Skeletal muscle satellite cell (primary cell): ENCODE results near the gene AUTS2.

Experiments used
- H3K27me3 ChIP-seq: 2 replicates; pipeline ENCODE4 v1.7.0; 2013; ENCODE audit warnings: low read length; ENCODE audit not compliant: control insufficient read depth, insufficient read depth
- H3K36me3 ChIP-seq: 2 replicates; pipeline ENCODE4 v1.7.0; 2013; ENCODE audit warnings: mild to moderate bottlenecking, control low read depth, low read length; ENCODE audit not compliant: insufficient read depth
- H3K4me1 ChIP-seq: 2 replicates; pipeline ENCODE4 v1.7.0; 2013; ENCODE audit warnings: low read length; ENCODE audit not compliant: control insufficient read depth, insufficient read depth
- H3K4me2 ChIP-seq: 2 replicates; pipeline ENCODE4 v1.7.0; 2013; ENCODE audit warnings: mild to moderate bottlenecking, low read length
- H3K4me3 ChIP-seq: 2 replicates; pipeline ENCODE4 v1.7.0; 2013; ENCODE audit warnings: low read length
- H3K9ac ChIP-seq: 2 replicates; pipeline ENCODE4 v1.7.0; 2013; ENCODE audit warnings: mild to moderate bottlenecking, low read depth, low read length, moderate library complexity
- H3K9me3 ChIP-seq: replicated peaks from 2 replicates; pipeline ENCODE4 v1.7.0; 2013; ENCODE audit warnings: mild to moderate bottlenecking, control low read depth, low read length

The AUTS2 gene

DNA sequence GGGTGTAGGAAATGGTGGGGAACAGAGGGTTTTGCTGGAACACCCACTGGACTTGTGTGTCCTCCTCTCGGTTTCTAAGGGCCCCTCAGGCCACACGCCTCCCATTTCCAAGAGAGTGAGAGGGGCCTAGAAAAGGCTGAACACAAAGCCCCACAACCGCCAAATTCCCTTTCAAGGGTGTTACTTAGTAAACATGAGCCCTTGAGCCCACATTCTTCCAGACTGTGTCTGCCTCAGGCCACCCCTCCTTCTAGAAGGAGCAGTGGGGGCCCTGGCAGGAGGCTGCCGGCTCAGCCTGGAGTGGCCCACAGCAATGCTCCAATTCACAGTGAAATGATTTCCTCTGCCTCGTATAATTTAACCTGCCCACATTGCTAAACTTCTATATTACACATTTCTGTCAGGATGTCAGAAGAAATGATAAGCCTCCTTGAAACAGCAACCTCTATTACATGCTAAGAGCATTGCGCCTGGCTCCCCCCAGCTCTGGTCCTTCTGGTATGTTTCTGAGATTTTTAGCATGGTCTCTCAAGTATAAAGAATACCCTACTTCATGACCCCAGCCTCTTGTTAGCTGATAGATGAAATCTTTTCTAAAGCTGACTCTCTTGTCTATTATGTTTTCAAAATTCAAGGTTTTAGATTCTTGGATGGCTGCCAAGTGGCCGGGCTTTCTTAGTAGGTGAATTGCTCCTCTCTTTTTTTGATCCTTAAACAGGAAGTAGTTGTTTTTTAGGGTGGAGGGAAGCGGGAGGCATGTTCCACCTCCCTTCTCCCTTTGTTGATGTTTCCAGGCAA is 859.8 kb downstream of the AUTS2 start:
- no peak overlapping the region for H3K9ac ChIP-seq
- H3K9me3 ChIP-seq: no peaks in the 10 kb centered on the region
- H3K4me2 ChIP-seq: no peak overlapping the region
- no peak overlapping the region for H3K4me3 ChIP-seq
- H3K27me3 ChIP-seq: no peaks in the 10 kb centered on the region
- H3K36me3 ChIP-seq: no peaks in the 10 kb centered on the region
- no peaks in the 10 kb centered on the region for H3K4me1 ChIP-seq

DNA sequence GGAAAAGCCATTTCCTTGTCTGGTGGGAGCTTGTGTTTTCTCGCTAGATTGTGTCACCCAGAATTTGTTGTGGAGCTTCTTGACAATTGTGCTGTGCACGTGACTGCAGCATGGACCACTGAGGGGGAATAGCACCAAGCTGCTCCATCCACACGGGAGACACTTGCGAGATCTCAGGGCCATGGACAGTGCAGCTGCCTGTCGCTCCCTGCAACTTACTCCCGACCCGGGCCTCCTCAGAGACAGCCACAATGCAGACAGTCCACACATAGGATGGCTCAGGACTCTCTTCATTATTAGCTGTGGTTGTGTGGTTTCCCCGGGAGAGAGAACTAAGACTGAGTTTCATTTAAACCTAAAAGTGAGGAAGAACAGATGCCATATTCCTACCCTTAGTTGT is 860.5 kb downstream of the AUTS2 start:
- Histone ChIP-seq H3K9me3 (no peaks in the 10 kb centered on the region), H3K36me3 (no peaks in the 10 kb centered on the region), H3K4me3 (no peak overlapping the region), H3K9ac (no peak overlapping the region), H3K27me3 (no peaks in the 10 kb centered on the region), H3K4me1 (no peaks in the 10 kb centered on the region), H3K4me2 (no peak overlapping the region)

DNA sequence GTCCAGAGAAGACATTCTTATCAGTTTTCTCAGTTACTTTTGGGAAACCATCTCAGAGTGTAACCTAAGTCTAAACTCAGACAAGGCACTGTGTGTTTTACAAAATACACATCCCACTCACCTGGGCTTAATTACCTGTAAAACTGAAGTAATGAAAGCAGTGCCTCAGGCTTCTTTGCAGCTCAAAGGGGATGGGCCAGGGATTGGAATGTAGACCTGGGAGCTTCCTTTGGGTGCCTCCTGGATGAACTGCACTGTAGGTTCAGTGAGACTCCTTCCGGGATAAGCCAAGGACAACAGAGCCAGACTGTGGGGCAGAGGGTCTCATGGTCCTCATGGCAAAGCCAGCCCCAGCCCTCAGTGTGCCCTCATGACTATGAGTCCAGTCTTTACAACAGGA is 861.3 kb downstream of the AUTS2 start:
- no peak overlapping the region for H3K9ac ChIP-seq
- no peaks in the 10 kb centered on the region for H3K4me1 ChIP-seq
- no peak overlapping the region for H3K4me3 ChIP-seq
- no peak overlapping the region for H3K4me2 ChIP-seq
- H3K9me3 ChIP-seq: no peaks in the 10 kb centered on the region
- no peaks in the 10 kb centered on the region for H3K36me3 ChIP-seq
- no peaks in the 10 kb centered on the region for H3K27me3 ChIP-seq

DNA sequence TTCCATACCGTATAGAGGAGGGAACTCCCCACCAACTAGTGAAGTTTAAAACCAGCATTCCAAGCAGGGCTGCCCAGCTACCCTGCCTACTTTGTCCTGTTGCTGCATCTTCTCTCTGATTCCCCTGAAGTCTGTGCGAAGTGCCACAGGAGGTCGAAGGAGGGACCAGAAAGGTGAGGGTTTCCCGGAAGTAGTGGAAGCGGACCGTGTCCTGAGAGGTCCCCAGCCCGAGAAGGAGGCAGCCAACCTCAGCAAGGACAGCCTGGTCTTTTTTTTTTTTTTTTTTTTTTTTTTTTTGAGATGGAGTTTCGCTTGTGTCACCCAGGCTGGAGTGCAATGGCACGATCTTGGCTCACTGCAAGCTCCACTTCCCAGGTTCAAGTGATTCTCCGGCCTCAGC is 861.8 kb downstream of the AUTS2 start:
- H3K36me3 ChIP-seq: no peaks in the 10 kb centered on the region
- no peaks in the 10 kb centered on the region for H3K9me3 ChIP-seq
- H3K4me1 ChIP-seq: no peaks in the 10 kb centered on the region
- no peak overlapping the region for H3K4me2 ChIP-seq
- no peak overlapping the region for H3K4me3 ChIP-seq
- no peaks in the 10 kb centered on the region for H3K27me3 ChIP-seq
- no peak overlapping the region for H3K9ac ChIP-seq

DNA sequence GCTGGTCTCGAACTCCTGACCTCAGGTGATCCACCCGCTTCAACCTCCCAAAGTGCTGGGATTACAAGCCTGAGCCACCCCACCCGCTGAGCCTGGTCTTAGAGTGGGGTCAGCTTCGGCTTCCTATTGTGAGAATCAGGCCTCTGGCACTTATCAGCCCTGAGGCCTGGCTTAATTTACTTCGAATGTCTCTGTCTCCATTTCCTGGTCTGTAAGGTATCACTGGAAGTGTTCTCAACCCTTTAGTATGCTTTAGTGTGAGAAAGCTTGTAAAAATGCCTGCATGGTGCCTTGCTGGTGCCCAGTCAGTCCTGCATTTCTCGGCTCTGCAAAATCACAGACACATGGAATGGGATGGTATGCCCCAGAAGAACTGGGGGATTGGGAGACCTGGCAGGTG is 862.3 kb downstream of the AUTS2 start:
- no peaks in the 10 kb centered on the region for H3K9me3 ChIP-seq
- no peak overlapping the region for H3K4me2 ChIP-seq
- no peak overlapping the region for H3K9ac ChIP-seq
- no peaks in the 10 kb centered on the region for H3K4me1 ChIP-seq
- no peaks in the 10 kb centered on the region for H3K27me3 ChIP-seq
- no peak overlapping the region for H3K4me3 ChIP-seq
- H3K36me3 ChIP-seq: no peaks in the 10 kb centered on the region

DNA sequence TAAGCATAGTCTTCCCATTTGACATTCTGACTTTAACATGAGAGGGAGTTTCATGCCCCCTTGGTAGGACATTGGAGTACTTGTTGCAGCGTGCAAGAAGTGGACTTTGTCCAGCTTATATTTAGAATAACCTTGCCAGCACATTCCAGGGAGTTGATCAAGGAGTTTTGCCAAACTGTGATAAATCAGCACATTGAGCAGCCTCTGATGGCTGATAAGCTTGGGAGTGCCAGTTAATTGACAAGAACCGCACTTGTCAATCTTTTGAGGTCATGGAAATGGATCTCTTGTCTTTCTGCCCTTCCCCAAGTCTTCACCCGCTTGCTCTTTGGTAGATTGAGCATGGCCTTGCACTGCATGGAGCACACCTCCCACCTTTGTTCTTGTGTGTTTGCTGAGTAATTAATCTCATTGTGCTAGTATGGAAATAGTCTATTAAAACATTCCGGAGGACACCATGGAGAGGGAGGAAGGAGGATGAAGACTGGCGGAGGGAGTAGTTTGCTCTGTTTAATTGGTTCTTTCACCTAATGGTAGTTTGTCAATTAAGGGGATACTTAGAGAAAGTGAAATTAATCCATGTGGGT is 865.2 kb downstream of the AUTS2 start:
- no peaks in the 10 kb centered on the region for H3K27me3 ChIP-seq
- H3K9me3 ChIP-seq: no peaks in the 10 kb centered on the region
- no peak overlapping the region for H3K9ac ChIP-seq
- no peak overlapping the region for H3K4me3 ChIP-seq
- H3K36me3 ChIP-seq: no peaks in the 10 kb centered on the region
- no peaks in the 10 kb centered on the region for H3K4me1 ChIP-seq
- H3K4me2 ChIP-seq: no peak overlapping the region

DNA sequence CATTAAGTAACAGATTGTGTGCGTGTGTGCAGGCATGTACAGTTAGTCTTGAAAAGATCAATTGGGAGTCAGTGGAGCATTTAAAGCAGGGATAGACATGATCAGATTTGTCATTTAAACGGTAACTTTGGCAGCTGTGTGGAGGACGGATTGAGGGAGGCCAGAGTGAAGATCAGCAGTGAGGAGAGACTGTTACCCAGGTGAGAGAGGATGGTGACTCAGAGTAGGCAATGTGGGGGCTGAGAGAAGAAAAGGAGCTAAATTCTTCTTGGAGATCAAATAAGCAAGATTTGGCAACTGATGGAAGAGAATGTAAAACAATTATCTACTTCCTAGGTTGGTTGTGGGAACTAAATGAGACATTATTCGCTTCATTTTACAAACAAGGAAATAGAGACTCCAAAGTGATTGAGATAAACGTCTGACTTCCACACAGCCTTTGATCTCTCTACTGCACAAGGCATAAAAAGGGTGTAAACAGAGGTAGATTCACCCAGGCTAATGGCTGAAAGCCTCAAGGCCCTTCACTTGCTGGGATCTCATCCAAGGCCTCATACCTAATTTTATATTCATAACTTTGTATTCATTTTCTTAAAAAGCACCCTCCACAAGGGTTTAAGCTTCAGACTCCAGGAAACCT is 868.6 kb downstream of the AUTS2 start:
- Histone ChIP-seq H3K9me3 (no peaks in the 10 kb centered on the region), H3K4me2 (no peak overlapping the region), H3K4me1 (no peaks in the 10 kb centered on the region), H3K36me3 (no peaks in the 10 kb centered on the region), H3K27me3 (no peaks in the 10 kb centered on the region), H3K4me3 (no peak overlapping the region), H3K9ac (no peak overlapping the region)

DNA sequence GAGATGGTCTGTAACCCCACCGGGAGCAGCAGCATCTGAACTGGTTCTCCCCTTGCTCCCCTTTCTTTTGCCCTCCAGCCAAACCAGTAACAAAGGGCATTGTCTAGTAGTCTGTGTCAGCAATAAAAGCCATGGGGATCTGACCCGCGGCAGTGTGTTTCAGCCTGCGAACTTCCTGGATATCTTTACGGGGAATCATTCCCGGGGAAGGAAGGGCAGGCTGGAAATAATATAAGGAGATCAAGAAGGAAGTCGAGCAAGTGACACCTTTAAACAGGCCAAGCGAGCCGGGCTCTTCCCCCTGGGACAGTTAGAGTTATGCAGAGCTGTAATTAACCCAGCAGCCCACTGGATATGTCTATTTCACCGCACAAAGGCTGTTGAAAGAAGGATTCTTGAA is 872.5 kb downstream of the AUTS2 start:
- Histone ChIP-seq H3K4me3 (no peak overlapping the region), H3K4me1 (no peaks in the 10 kb centered on the region), H3K36me3 (no peaks in the 10 kb centered on the region), H3K27me3 (no peaks in the 10 kb centered on the region), H3K4me2 (no peak overlapping the region), H3K9me3 (no peaks in the 10 kb centered on the region), H3K9ac (no peak overlapping the region)

DNA sequence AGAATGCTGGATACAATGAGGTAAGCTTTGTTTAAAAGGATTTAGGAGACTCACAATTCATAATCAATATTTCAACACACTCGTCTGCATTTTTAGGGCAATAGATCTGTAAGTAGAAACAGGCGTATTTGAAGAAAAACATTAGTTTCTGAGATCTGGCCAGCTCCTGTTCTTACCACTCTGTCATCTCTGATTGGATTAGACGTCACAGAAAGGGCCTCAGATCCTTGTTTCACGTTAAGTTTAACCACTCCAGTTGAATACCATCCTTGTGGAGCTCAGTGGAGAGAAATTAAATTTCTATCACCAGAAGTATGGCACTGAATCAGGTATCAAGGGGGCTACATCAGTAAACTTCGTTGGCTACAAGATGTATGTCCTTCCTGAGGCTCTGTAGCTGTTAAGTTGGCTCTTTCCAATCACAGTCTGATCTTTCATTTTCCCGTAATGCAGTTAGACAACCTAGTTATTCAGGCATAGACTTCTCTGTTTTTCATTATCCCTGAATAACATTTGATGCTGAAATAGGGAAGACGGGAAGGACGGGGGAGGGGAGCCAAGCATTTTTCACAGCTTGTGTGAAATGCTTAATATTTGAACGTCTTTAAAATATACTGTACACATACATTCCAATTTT is 874.4 kb downstream of the AUTS2 start:
- Histone ChIP-seq H3K27me3 (no peaks in the 10 kb centered on the region), H3K9me3 (no peaks in the 10 kb centered on the region), H3K4me3 (no peak overlapping the region), H3K4me2 (no peak overlapping the region), H3K36me3 (no peaks in the 10 kb centered on the region), H3K4me1 (no peaks in the 10 kb centered on the region), H3K9ac (no peak overlapping the region)

DNA sequence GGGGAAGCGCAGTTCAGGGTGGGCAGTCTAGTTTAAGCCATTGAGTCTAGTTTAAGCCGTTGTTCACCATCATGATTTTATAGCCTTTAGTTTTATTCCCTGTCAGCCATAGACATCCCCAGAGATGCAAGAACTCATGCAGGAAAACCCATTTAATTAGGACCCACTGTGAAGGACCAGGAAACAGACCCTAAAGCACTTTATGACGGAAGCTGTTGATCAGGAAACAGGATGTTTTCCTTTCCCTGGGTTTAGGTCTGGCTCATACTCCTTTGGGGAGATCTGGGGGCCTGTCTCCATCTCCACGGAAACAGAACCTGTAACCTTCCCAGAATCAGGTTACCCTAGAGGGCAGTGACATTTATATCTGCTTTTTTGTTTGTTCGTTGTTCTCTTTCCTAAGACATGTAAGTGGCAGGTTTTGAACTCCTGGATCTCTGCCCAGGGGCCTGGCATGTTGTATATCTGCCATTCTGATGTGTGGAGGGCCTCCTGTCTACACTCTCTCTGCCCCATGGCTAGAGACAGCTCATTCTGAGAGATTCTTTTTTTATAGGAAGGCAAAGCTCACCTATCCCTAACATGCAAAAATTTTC is 876.5 kb downstream of the AUTS2 start:
- Histone ChIP-seq H3K36me3 (no peaks in the 10 kb centered on the region), H3K4me2 (no peak overlapping the region), H3K4me3 (no peak overlapping the region), H3K9me3 (no peaks in the 10 kb centered on the region), H3K9ac (no peak overlapping the region), H3K4me1 (no peaks in the 10 kb centered on the region), H3K27me3 (no peaks in the 10 kb centered on the region)
